Measurements from ENCODE around the gene OLFML1.

DNA sequence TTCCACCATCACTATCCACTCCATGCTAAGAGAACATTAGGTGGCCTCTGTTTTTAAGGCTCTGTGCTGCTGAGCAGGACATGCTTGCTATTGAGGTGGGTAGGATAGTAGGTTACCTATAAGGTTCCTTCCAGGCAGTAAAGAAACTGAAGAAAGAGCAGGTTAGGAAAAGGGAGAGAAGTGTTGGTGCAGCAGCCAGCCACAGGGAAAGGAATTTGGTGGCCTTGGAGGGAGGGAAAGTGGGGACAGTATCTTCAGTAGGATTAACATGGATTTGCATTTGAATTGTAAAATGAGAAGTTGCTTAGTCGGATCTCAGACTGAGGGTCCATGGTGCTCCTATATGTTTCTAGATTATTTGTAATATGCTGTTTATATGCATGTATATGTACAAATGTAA, 49.2 kb upstream of the OLFML1 start:
- TF ChIP-seq, protein P1, sequence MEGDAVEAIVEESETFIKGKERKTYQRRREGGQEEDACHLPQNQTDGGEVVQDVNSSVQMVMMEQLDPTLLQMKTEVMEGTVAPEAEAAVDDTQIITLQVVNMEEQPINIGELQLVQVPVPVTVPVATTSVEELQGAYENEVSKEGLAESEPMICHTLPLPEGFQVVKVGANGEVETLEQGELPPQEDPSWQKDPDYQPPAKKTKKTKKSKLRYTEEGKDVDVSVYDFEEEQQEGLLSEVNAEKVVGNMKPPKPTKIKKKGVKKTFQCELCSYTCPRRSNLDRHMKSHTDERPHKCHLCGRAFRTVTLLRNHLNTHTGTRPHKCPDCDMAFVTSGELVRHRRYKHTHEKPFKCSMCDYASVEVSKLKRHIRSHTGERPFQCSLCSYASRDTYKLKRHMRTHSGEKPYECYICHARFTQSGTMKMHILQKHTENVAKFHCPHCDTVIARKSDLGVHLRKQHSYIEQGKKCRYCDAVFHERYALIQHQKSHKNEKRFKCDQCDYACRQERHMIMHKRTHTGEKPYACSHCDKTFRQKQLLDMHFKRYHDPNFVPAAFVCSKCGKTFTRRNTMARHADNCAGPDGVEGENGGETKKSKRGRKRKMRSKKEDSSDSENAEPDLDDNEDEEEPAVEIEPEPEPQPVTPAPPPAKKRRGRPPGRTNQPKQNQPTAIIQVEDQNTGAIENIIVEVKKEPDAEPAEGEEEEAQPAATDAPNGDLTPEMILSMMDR (IDR thresholded peaks at IDR 0.05; ENCODE audit: low read depth, low read length), result no peak
- TF ChIP-seq EZH2phosphoT487 (IDR thresholded peaks at IDR 0.05; ENCODE audit: low read depth), result no peak

Data from OCI-LY3 (cell line).